ENCODE data around the gene SARS1. TPM values are rescaled to one million over a fixed set of nuclear protein-coding genes. Genes with fewer than 3 reads are reported as not detected.

Gene SARS1
- total and polyA plus RNA-seq, 2 experiments from 2014 or later, result 353 to 365 TPM

GRCh38 chr1:109258481-109259466 lies 45.1 kb downstream of the SARS1 start:
- H3K4me1 ChIP-seq (ENCODE audit: insufficient read depth), result no peaks in the 10 kb centered on the region; the same call in 1 of the 2 replicates
- H3K9me2 ChIP-seq (ENCODE audit: insufficient read depth), result no peaks in the 10 kb centered on the region
- H3K27ac ChIP-seq, result no peak overlapping the region
- no peaks in the 10 kb centered on the region for H3K36me3 ChIP-seq (ENCODE audit: low read depth)
- no peaks in the 10 kb centered on the region for H3K27me3 ChIP-seq (replicated peaks; ENCODE audit: insufficient read depth)
- 91% methylated on average over 52 to 69 of the region's 69 CpGs for WGBS, 2 experiments (ENCODE audit: low coverage in 1 of 2, low lambda C conversion rate in 2 of 2, missing lambda C conversion rate in 2 of 2)
- H3K9ac ChIP-seq, result no peak overlapping the region
- H3K4me3 ChIP-seq, result no peak overlapping the region
- no peak overlapping the region for H3K4me2 ChIP-seq (ENCODE audit: unreplicated experiment)
- in situ Hi-C loops (cut with MboI), result no loop called here
- no peaks in the 10 kb centered on the region for H3K79me2 ChIP-seq (ENCODE audit: insufficient read depth)
- H2AFZ ChIP-seq, result no peak overlapping the region
- H4K20me1 ChIP-seq (ENCODE audit: insufficient read depth), result no peaks in the 10 kb centered on the region
- no peak for DNase-seq
- no peaks in the 10 kb centered on the region for H3K9me3 ChIP-seq (ENCODE audit: low read depth)
- H3F3A ChIP-seq (ENCODE audit: insufficient read depth), result no peaks in the 10 kb centered on the region
- TF ChIP-seq EZH2phosphoT487 (IDR thresholded peaks at IDR 0.05; ENCODE audit: insufficient read depth, low read depth) (no peak), EZH2 (IDR thresholded peaks at IDR 0.05; ENCODE audit: insufficient read depth, poor library complexity, severe bottlenecking) (no peak)

GRCh38 chr1:109259674-109260557 lies 46.2 kb downstream of the SARS1 start:
- Histone ChIP-seq H3K4me3 (no peak overlapping the region), H3K9ac (no peak overlapping the region), H3K4me1 (ENCODE audit: insufficient read depth) (no peaks in the 10 kb centered on the region; the same call in 1 of the 2 replicates), H2AFZ (no peak overlapping the region), H3K9me3 (ENCODE audit: low read depth) (no peaks in the 10 kb centered on the region), H3K27ac (no peak overlapping the region), H3F3A (ENCODE audit: insufficient read depth) (no peaks in the 10 kb centered on the region), H4K20me1 (ENCODE audit: insufficient read depth) (no peaks in the 10 kb centered on the region), H3K36me3 (ENCODE audit: low read depth) (no peaks in the 10 kb centered on the region), H3K9me2 (ENCODE audit: insufficient read depth) (no peaks in the 10 kb centered on the region), H3K27me3 (replicated peaks; ENCODE audit: insufficient read depth) (no peaks in the 10 kb centered on the region), H3K4me2 (ENCODE audit: unreplicated experiment) (no peak overlapping the region), H3K79me2 (ENCODE audit: insufficient read depth) (no peaks in the 10 kb centered on the region)
- DNase-seq, result no peak
- TF ChIP-seq EZH2 (IDR thresholded peaks at IDR 0.05; ENCODE audit: insufficient read depth, poor library complexity, severe bottlenecking) (no peak), EZH2phosphoT487 (IDR thresholded peaks at IDR 0.05; ENCODE audit: insufficient read depth, low read depth) (no peak)
- WGBS, 2 experiments (ENCODE audit: low coverage in 1 of 2, low lambda C conversion rate in 2 of 2, missing lambda C conversion rate in 2 of 2), result 74 to 88% methylated on average over 4 to 7 of the region's 7 CpGs
- in situ Hi-C loops (cut with MboI), result loop anchor here (10.0 kb wide), 1 partner anchor 275 kb away; the partner anchor contains the start of gene GPR61

GRCh38 chr1:109261006-109261405 lies 47.3 kb downstream of the SARS1 start:
- Histone ChIP-seq H3K4me3 (no peak overlapping the region), H3K79me2 (ENCODE audit: insufficient read depth) (no peaks in the 10 kb centered on the region), H3K27ac (no peak overlapping the region), H3F3A (ENCODE audit: insufficient read depth) (no peaks in the 10 kb centered on the region), H3K9me2 (ENCODE audit: insufficient read depth) (no peaks in the 10 kb centered on the region), H4K20me1 (ENCODE audit: insufficient read depth) (no peaks in the 10 kb centered on the region), H3K9me3 (ENCODE audit: low read depth) (no peaks in the 10 kb centered on the region), H3K9ac (no peak overlapping the region), H2AFZ (no peak overlapping the region), H3K4me2 (ENCODE audit: unreplicated experiment) (no peak overlapping the region), H3K27me3 (replicated peaks; ENCODE audit: insufficient read depth) (no peaks in the 10 kb centered on the region), H3K36me3 (ENCODE audit: low read depth) (no peaks in the 10 kb centered on the region), H3K4me1 (ENCODE audit: insufficient read depth) (no peaks in the 10 kb centered on the region; the same call in 1 of the 2 replicates)
- 80 to 83% methylated on average over 10 to 16 of the region's 16 CpGs for WGBS, 2 experiments (ENCODE audit: low coverage in 1 of 2, low lambda C conversion rate in 2 of 2, missing lambda C conversion rate in 2 of 2)
- no peak for DNase-seq
- no peak for TF ChIP-seq EZH2 (IDR thresholded peaks at IDR 0.05; ENCODE audit: insufficient read depth, poor library complexity, severe bottlenecking)
- in situ Hi-C loops (cut with MboI), result loop anchor here (10.0 kb wide), 1 partner anchor 274 kb away; the partner anchor contains the start of gene GPR61

DNA sequence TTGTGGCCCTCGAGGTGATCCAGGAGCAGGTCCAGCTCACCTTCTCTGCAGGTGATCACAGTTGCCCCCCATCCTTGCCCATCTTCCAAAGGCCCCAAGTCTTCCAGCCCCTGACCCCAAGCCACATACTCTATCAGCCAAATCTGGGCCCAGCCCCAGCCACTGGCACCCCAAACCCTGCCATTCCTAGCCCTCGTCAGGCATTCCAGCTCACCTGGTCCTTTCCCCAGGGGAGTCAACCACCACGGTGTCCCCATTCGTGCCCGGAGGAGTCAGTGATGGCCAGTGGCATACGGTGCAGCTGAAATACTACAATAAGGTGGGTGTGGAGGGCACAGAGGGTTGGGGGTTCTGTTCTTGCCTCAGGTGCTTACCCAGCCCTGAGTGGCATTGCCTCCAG lies 47.9 kb downstream of the SARS1 start:
- H3K4me2 ChIP-seq (ENCODE audit: unreplicated experiment), result no peak overlapping the region
- no peaks in the 10 kb centered on the region for H3K79me2 ChIP-seq (ENCODE audit: insufficient read depth)
- no peak overlapping the region for H3K27ac ChIP-seq
- no peaks in the 10 kb centered on the region; the same call in 1 of the 2 replicates for H3K4me1 ChIP-seq (ENCODE audit: insufficient read depth)
- H3K9me3 ChIP-seq (ENCODE audit: low read depth), result no peaks in the 10 kb centered on the region
- no peaks in the 10 kb centered on the region for H3K27me3 ChIP-seq (replicated peaks; ENCODE audit: insufficient read depth)
- no peaks in the 10 kb centered on the region for H3F3A ChIP-seq (ENCODE audit: insufficient read depth)
- DNase-seq, result no peak
- no peak overlapping the region for H3K4me3 ChIP-seq
- 78 to 80% methylated on average over 6 of the region's 6 CpGs for WGBS, 2 experiments (ENCODE audit: low coverage in 1 of 2, low lambda C conversion rate in 2 of 2, missing lambda C conversion rate in 2 of 2)
- H3K9me2 ChIP-seq (ENCODE audit: insufficient read depth), result no peaks in the 10 kb centered on the region
- no peaks in the 10 kb centered on the region for H3K36me3 ChIP-seq (ENCODE audit: low read depth)
- H2AFZ ChIP-seq, result no peak overlapping the region
- no peak for TF ChIP-seq EZH2phosphoT487 (IDR thresholded peaks at IDR 0.05; ENCODE audit: insufficient read depth, low read depth)
- TF ChIP-seq EZH2 (IDR thresholded peaks at IDR 0.05; ENCODE audit: insufficient read depth, poor library complexity, severe bottlenecking), result no peak
- no peak overlapping the region for H3K9ac ChIP-seq
- H4K20me1 ChIP-seq (ENCODE audit: insufficient read depth), result no peaks in the 10 kb centered on the region
- in situ Hi-C loops (cut with MboI), result loop anchor here (10.0 kb wide), 1 partner anchor 273 kb away; the partner anchor contains the start of gene GPR61
